H54 (cell line): ENCODE results near the gene INMT.
A peak's percentile ranks its signal among the peaks of the same experiment; 100 is the strongest.

ENCODE experiments used
- DNase-seq: peaks from one replicate; pipeline ENCODE4 v3.0.0; 2011; ENCODE audit warnings: low spot score, mixed read lengths; ENCODE audit not compliant: insufficient read length
- FAIRE-seq: peaks from 3 replicates; lab custom pipeline; 2011; peaks lifted over from hg19 to GRCh38; lab: Jason Lieb, UNC
- POLR2A ChIP-seq: IDR thresholded peaks from 2 replicates; pipeline ENCODE4 v1.6.1; 2011; ENCODE audit warnings: low read depth, mild to moderate bottlenecking, low read length

INMT gene

DNA sequence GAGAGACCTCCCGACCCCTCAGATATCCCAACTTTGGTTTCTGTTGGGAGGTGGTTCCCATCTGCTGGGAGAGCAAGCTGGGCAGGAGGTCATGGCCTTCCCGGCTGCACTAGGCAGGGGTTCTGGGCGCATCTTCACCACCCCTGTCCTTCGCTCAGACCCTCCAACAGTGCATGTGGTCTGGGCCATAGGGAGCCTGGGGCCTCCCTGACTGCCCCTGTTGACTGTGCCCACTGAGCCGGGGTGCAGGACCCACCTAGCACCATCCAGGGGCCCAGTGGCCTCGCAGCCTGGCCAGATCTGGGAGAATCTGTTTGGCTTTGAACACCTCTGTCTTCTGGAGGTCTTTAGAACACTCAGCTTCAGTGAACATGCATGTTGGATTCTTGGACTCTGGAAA lies 18.7 kb upstream of the INMT start:
- no peak for TF ChIP-seq POLR2A
- FAIRE-seq (no peak), DNase-seq (no peak)

DNA sequence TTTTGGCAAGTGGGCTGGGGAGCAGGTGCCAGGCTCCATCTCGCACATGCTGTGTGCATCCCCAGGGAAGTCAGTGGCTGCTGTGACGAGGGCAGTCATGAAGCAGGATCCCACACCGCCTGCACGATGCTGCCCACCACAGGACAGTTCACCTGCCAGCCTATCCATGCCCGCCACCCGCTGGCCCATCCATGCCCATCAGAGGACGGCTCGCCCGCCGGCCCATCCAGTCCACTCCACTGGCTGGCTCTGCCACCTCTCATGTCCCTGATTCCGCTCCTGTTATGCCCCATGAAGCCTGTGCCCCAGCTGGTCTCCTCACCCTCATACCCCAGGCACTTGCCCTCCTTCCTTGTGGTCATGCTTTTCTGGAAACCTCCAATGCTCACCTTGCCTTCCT lies 18.2 kb upstream of the INMT start:
- no peak for DNase-seq
- no peak for FAIRE-seq
- no peak for TF ChIP-seq POLR2A

DNA sequence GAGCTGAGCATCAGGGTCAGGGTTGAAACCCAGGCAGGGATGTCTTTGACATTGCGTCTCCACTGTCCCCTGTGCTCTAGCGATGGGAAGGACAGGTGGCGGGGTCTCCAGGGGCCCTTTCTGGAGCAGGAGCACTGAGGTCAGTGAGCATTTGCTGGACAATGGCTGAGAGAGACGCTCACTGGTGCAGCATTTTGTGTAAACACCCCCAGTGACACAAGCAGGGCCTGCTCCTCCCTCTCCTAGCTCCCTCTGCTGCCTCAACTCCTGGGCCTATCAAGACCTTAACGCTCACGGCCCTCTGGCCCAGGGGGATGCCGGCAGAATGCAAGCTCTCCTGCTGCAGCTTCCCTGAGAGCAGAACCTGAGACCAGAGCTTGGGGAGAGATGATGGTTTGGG lies 17.4 kb upstream of the INMT start:
- no peak for TF ChIP-seq POLR2A
- no peak for DNase-seq
- no peak for FAIRE-seq

DNA sequence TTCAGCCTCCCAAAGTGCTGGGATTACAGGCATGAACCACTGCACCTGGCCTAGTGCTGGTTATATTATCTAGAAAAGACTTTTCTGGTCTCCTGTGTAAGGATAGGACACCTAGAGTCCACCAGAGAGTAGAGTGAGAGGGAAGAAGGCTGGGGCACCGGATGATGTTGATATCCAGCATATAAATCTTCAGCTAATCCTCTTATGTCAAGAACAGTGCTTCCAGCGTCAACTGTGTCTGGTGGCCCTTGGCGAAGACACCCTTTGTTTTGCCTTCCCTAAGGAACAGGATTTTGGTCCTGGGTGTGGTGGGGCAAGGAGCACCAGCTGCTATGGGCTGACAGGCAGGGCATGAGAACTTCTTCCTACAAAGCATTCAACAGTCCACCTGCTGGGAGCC lies 16.3 kb upstream of the INMT start:
- TF ChIP-seq POLR2A: no peak
- FAIRE-seq (no peak), DNase-seq (no peak)

DNA sequence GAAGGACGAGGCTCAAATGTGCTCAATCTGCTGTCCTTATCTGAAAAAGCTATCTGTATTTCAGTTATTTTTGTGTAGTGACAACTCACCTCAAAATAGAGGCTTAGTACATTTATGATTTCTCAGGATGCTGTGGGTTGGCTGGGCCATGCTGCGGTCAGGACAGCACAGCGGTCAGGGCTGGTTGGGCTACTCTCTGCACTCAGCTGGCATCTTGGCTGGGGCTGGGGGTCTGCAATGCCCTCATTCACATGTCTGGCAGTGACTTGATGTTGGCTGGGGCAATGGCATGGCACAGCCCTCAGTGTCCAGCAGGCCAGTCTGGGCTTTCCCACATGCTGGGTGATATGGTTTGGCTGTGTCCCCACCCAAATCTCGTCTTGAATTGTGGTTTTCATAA lies 15.6 kb upstream of the INMT start:
- TF ChIP-seq POLR2A: no peak
- FAIRE-seq (no peak), DNase-seq (no peak)

DNA sequence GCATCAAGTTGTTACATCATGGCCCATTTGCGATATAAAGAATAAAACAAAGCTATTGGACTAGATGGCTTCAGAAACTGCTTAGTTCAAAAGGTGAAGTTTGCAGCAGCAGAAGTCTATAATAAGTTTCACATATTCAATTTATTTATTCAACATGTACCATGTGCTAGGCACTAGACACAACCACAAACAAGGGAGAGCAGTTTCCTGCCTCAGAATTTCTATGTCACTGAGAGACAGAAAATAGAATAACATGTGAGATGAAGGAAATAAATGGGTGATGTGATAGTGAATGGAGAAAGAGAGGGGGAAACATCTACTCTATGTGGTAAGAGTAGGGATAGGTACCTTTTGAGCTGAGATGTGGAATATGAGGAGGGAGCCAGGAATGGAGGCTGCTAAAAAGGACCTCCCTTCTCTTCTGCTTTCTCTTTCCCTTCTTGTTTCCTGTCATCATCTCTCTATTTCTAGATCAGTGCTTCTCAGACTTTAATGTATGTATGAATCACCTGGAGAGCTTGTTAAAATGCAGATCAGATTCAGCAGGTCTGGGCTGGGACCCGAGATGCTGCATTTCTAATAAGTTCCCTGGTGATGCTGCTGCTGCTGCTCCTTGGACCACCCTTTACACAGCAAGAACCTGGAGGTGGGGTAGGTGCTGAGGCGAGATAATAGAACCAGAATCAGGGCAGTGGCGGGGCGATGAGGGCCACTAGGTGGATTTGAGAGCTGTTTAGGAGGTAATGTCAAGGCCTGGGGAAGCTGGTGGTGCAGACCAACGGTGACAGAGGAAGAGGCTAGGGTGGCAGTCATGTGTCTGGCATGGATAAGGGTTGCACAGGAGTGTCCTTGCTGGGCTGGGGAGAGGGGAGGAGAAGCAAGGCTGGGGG lies 13.7 kb upstream of the INMT start:
- DNase-seq: no peak
- TF ChIP-seq POLR2A: no peak
- no peak for FAIRE-seq

DNA sequence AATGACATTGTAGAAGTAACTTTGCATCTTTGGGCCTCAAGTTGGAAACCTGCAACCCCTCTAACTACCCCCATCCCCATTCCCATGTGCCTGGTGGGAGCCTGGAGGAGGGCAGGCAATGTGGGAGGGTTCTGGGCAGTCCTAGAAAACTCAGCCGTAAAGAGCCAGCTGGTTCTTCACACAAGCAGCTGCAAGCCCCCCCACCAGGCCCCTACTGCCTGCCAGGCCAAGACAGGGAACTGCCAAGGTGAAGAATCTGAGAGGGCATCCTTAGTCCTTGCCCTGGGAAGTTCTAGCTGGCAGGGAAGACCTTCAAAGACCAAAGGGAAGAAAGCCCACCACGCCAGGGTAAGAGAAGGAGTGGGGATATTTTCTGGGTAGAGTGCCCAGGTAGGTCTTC lies 12.2 kb upstream of the INMT start:
- no peak for FAIRE-seq

DNA sequence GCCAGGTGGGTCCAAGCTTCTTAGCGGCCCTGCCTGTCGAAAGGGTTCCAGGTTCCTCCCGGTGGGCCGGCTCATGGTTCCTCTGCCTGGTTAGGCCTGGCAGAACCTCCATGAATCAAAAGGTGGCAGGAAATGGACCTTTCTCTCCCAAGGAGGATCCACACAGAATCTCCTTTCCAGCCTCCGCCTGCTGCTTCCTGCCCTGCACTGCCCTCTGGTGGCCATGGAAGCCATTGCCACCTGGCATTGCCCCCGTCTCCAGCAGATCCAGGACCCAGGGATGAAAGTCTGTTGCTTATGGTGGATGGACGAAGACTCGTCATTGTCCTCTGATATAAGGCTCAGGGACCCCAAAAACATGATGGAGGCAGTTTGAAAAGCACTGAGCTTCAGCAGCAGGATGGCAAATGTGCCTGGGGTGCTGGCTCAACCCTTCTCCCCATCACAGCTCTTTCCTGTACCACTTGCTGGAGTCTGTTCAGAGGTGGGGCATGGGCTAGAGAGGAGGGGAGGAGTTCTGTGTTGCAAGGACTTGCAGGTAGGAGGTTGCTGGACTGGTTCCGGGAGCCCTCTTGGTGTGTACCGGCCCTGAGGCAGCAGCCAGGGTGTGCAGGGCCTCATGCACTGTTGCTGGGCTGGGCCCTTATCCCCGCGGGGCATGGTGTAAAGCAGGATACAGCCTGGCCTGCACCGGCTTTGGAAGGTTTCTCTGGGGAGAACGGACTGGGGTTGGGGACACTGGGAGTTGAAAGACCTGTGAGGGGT lies 11.3 kb upstream of the INMT start:
- TF ChIP-seq POLR2A: no peak
- FAIRE-seq (no peak), DNase-seq (peak; percentile 99)

More for the DNA sequence above, 12.2 kb upstream of the INMT start:
- DNase-seq: no peak
- TF ChIP-seq POLR2A: no peak

DNA sequence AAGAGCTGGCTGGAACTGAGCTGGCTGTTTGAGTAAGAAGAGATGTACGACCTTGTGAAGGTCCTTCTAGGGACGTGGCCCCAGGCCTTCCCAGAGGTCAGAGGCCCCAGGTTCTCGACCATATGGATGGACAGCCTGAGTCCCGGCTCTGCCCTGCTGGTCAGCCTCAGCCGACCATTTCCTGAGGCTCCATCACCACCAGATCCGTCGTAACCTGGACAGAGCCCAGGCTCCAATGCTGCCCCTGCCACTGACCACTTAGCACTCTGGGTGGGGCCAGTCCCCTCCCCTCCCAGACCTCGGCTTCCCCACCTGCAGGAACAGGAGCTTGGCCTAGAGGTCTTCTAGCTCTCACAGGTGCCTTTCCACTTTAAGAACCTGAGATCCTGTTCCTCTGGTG lies 10.6 kb upstream of the INMT start:
- FAIRE-seq: no peak

DNA sequence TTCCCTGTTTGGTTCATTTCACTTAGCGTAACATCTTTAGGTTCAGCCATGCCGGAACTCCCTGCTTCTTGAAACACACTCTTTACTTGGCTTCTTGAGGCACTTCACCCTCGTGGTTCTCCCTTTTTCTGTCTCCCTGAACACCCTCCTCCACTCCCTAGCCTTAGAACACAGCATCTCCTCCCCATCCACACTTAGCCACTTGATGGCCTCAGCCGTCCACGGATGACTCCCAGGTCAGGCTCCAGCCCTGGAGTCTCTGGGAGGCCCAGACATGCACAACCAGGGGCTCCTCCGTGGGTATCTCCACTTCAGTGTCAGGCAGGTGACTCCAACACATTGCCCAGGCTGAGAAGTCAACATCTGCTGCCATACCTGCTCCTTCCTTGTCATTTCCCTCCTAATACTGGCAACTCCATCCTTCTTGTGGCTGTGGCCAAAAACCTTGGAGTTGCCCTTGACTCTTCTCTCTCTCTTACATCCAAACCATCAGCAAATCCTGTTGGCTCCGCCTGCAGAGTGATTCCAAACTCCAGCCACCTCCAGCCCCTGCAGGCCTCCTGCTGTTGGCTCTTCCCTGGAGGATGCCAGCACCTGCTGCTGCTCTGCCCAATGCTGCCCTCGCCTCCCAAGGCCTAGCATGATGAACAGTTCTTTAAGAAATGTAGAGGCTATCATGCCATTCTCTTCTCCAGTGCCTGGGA lies 8.4 kb upstream of the INMT start:
- FAIRE-seq (no peak), DNase-seq (peak; percentile 68)
- no peak for TF ChIP-seq POLR2A

More for the DNA sequence above, 10.6 kb upstream of the INMT start:
- DNase-seq: no peak
- no peak for TF ChIP-seq POLR2A

DNA sequence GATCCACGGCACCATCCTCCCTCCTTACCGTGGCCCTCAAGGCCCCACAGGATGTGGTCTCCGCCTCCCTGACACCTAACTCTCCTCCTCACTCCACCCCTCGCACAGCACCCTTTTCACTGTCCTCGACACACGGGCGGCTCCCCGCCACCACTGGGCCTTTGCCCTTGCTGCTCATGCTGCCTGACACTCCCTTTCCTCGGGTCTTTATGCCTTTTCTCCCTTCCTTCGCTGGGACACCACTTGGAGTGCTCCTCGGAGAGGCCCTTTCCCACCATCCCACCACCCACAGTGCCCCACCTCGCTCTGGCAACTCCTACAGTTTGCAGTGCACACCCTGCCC lies 7.9 kb upstream of the INMT start:
- DNase-seq (no peak), FAIRE-seq (no peak)
- TF ChIP-seq POLR2A: no peak

DNA sequence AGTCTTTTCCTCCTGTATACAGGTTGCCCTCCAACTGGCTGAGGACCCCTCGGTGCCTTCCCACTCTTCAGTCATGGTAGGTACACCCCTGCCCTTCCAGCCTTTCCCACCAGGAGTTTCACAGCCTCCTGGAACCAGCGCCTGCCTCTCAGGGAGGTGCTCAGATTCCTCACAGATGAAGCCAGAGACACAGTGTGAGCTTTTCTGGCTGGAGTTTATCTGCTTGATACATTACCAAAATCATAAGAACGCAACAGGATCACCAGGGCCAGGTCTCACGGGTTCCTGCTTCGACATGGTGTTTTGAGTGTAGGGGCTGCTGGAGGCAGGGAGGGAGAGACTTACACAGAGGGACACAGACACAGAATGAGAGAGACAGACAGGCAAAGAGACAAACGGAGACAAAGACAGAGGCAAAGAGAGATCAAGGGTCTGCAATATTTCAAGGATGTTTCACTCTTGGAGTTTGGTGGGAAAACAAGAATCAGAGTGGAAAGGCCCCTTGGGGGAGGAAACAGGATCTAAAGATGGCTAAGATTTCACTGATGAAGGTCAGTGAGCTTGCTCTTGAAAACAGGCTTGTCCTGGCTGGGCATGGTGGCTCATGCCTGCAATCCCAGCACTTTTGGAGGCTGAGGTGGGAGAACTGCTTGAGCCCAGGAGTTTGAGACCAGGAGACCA lies 6.5 kb upstream of the INMT start:
- FAIRE-seq: no peak
- no peak for TF ChIP-seq POLR2A
- DNase-seq: no peak

DNA sequence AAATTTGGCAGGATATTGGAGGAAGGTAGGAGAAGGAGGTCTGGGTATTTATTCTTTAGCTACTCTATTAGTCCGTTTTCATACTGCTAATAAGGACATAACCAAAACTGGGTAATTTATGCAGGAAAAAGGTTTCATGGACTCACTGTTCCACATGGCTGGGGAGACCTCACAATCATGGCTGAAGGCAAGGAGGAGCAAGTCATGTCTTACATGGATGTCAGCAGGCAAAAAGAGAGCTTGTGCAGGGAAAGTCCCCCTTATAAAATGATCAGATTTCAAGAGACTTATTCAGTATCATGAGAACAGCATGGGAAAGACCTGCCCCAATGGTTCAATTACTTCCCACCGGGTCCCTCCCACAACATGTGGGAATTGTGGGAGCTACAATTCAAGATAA lies 1.9 kb upstream of the INMT start:
- FAIRE-seq: no peak
- no peak for DNase-seq
- no peak for TF ChIP-seq POLR2A
